Measurements from ENCODE around the gene FEM1C. TPM values are rescaled to one million over a fixed set of nuclear protein-coding genes. Genes with fewer than 3 reads are reported as not detected.

FEM1C gene
- total RNA-seq, 2 donors from 2014 or later: 21.3 to 26.0 TPM

GRCh38 chr5:115531787-115532367, 12.7 kb downstream of the FEM1C start:
- Histone ChIP-seq H3K9me3 (no peaks in the 10 kb centered on the region), H3K36me3 (peaks cover 6% of the 10 kb centered on the region), H3K27me3 (no peaks in the 10 kb centered on the region), H3K27ac (no peak overlapping the region), H3K4me3 (no peak overlapping the region), H3K4me1 (peaks cover 0 to 64% of the 10 kb centered on the region in 2 donors)
- TF ChIP-seq CTCF (IDR thresholded peaks at IDR 0.05): no peak
- DNase-seq (ENCODE audit: low spot score): no peak

DNA sequence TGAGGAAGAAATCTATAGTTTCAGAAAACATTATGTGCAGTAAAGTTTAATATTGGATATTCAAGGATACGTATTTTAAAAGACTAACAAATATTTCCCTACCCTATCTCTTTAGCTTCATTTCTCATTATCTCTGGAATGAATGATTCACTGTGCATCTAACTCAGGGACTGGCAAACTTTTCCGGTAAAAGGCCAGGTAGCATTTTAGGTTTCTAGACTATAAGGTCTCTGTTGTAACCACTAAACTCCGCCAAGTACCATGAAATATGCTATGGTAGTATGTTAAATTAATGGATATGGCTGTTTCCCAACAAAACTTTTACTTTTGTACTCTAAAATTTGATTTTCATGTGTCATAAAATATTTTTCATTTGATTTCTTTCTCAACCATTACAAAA, 13.2 kb downstream of the FEM1C start:
- no peak for DNase-seq (ENCODE audit: low spot score)
- TF ChIP-seq CTCF (IDR thresholded peaks at IDR 0.05): no peak
- no peaks in the 10 kb centered on the region for H3K9me3 ChIP-seq
- H3K4me3 ChIP-seq: no peak overlapping the region
- H3K27ac ChIP-seq: no peak overlapping the region
- peaks cover 0 to 64% of the 10 kb centered on the region in 2 donors for H3K4me1 ChIP-seq
- H3K36me3 ChIP-seq: peaks cover 6% of the 10 kb centered on the region
- H3K27me3 ChIP-seq: no peaks in the 10 kb centered on the region

DNA sequence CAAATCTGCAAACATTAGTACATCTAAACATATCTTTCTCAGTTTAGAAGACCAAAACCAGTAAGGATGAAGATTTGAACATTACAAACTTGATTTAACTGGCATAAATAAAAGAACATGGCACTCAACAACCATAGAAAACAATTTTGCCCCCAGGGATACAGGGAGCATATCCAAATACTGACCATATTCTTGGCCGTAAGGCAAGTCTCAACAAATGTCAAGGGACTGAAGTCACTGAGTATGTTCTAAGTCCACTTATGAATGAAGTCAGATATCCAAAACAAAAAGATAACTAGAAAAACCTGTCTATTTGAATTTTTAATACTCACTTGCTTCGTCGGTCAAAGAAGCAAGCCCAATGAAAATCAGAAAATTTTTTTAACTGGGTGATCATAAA, 14.1 kb downstream of the FEM1C start:
- peaks cover 0 to 61% of the 10 kb centered on the region in 2 donors for H3K4me1 ChIP-seq
- TF ChIP-seq CTCF (IDR thresholded peaks at IDR 0.05): no peak
- peaks cover 3% of the 10 kb centered on the region for H3K36me3 ChIP-seq
- H3K27me3 ChIP-seq: no peaks in the 10 kb centered on the region
- H3K4me3 ChIP-seq: no peak overlapping the region
- no peak overlapping the region for H3K27ac ChIP-seq
- H3K9me3 ChIP-seq: no peaks in the 10 kb centered on the region
- DNase-seq (ENCODE audit: low spot score): no peak

DNA sequence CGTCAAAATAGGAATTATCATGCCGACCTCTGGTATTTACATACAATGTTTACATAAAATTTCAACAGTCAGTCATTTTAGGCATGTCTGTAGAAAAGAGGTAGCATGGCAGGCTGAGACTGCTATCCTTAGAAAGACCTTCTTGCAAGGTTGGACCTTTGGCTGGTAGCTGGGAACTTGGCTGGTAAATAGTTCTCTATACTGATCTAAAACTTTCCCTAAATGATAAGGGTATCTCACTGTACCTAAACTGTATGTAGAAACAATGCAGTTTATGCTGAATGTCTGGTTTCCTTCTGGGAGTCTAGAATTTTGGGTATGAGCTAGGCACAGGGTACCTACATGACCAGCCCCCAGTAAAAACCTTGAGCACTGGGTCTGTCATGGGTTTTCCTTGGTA, 18.0 kb downstream of the FEM1C start:
- H3K9me3 ChIP-seq: no peaks in the 10 kb centered on the region
- H3K27me3 ChIP-seq: no peaks in the 10 kb centered on the region
- H3K4me3 ChIP-seq: no peak overlapping the region
- DNase-seq (ENCODE audit: low spot score): no peak
- H3K27ac ChIP-seq: no peak overlapping the region
- peaks cover 24% of the 10 kb centered on the region for H3K36me3 ChIP-seq
- TF ChIP-seq CTCF (IDR thresholded peaks at IDR 0.05): no peak
- peaks cover 0 to 41% of the 10 kb centered on the region in 2 donors for H3K4me1 ChIP-seq

- no peak for TF ChIP-seq CTCF (IDR thresholded peaks at IDR 0.05)
- no peak overlapping the region for H3K27ac ChIP-seq
- no peak for DNase-seq (ENCODE audit: low spot score)
- H3K4me3 ChIP-seq: no peak overlapping the region
- peaks cover 0 to 29% of the 10 kb centered on the region in 2 donors for H3K4me1 ChIP-seq
- H3K27me3 ChIP-seq: no peaks in the 10 kb centered on the region
- no peaks in the 10 kb centered on the region for H3K9me3 ChIP-seq
- peaks cover 24% of the 10 kb centered on the region for H3K36me3 ChIP-seq
Measured at GRCh38 chr5:115524199-115524847, 20.3 kb downstream of the FEM1C start.
